HepG2 (cell line): ENCODE data around the gene CCT5. TPM values are rescaled to one million over a fixed set of nuclear protein-coding genes. Genes with fewer than 3 reads are reported as not detected.

Experiments
- ATAC-seq: fragments of 200-7000 bp; cut with Tn5 transposase; 3 replicates; pipeline ENCODE4 v1.9.1; 2020; ENCODE audit warnings: mild to moderate bottlenecking, moderate library complexity
- BruUV-seq: library from RNA; stranded (reverse); fragments of 400-500 nt; replicated peaks from 2 replicates; lab custom pipeline; 2021; lab: Mats Ljungman, UMichigan
- CTCF ChIA-PET: fragments of 300-600 bp; formaldehyde crosslinking; extraction: SDS; loops from one replicate; lab custom pipeline; 2021; ENCODE audit warnings: low total read pairs, inconsistent platforms, low intra/inter-chr PET ratio; lab: Yijun Ruan, JAX
- POLR2A ChIA-PET: fragments of 350-600 bp; sonication (Branson Sonifier 250); formaldehyde crosslinking; loops from one replicate; lab custom pipeline; 2020; ENCODE audit warnings: antibody characterized with exemption, inconsistent platforms; lab: Yijun Ruan, JAX
- DNase-seq: peaks from one replicate; pipeline ENCODE4 v3.0.0-alpha.2; 2015; ENCODE audit warnings: low spot score
- FAIRE-seq: peaks from 3 replicates; lab custom pipeline; 2011; peaks lifted over from hg19 to GRCh38; lab: Jason Lieb, UNC
- H2AFZ ChIP-seq: one replicate; pipeline ENCODE4 v1.6.1; 2011; ENCODE audit warnings: low read length, inconsistent platforms
- H3K27ac ChIP-seq: fragments of 300-600 bp; 3 replicates; pipeline ENCODE4 v1.8.0; 2011; ENCODE audit warnings: mixed run types, mild to moderate bottlenecking, mixed read lengths, low read length, inconsistent platforms; ENCODE audit not compliant: insufficient read depth; ENCODE audit errors: extremely low read length
- H3K27me3 ChIP-seq, 2 experiments: fragments of 200-600 bp in 1 of 2; 2 replicates in 1 of 2; 3 replicates in 1 of 2; pipeline versions ENCODE4 v1.6.0 to v1.8.0; 2011; ENCODE audit warnings: low read length in 2 of 2, mild to moderate bottlenecking in 2 of 2, moderate library complexity in 2 of 2, inconsistent platforms in 1 of 2; ENCODE audit not compliant: insufficient read depth in 2 of 2, control insufficient read depth in 1 of 2
- H3K36me3 ChIP-seq, 2 experiments: fragments of 200-600 bp in 1 of 2; replicated peaks in 1 of 2; 2 replicates in 1 of 2; 3 replicates in 1 of 2; pipeline versions ENCODE4 v1.5.1 to v1.8.0; 2011; ENCODE audit warnings: low read length in 2 of 2, inconsistent platforms in 1 of 2; ENCODE audit not compliant: insufficient read depth in 2 of 2, control insufficient read depth in 1 of 2
- H3K4me1 ChIP-seq: 2 replicates; pipeline ENCODE4 v1.5.1; 2012; ENCODE audit warnings: low read length, inconsistent platforms; ENCODE audit not compliant: insufficient read depth
- H3K4me2 ChIP-seq: 2 replicates; pipeline ENCODE4 v1.6.0; 2011; ENCODE audit warnings: low read depth, low read length, inconsistent platforms
- H3K4me3 ChIP-seq, 3 experiments: fragments of 200-600 bp in 1 of 3; sonication (generic), shearing (Covaris generic) in 1 of 3; replicated peaks in 1 of 3; 2 replicates each; pipeline ENCODE4 v1.5.1; 2011 to 2016; ENCODE audit warnings: low read length in 3 of 3, inconsistent platforms in 2 of 3, low read depth in 2 of 3, mild to moderate bottlenecking in 2 of 3, control low read depth in 1 of 3, mixed read lengths in 1 of 3; ENCODE audit not compliant: insufficient read depth in 1 of 3
- H3K79me2 ChIP-seq: one replicate; pipeline ENCODE4 v1.6.1; 2011; ENCODE audit warnings: low read length, inconsistent platforms; ENCODE audit not compliant: insufficient read depth
- H3K9ac ChIP-seq: 2 replicates; pipeline ENCODE4 v1.6.0; 2011; ENCODE audit warnings: mild to moderate bottlenecking, low read depth, low read length, inconsistent platforms; ENCODE audit not compliant: insufficient read depth
- H3K9me3 ChIP-seq: 2 replicates; pipeline ENCODE4 v1.5.1; 2012; ENCODE audit warnings: mild to moderate bottlenecking, low read length
- H4K20me1 ChIP-seq: 2 replicates; pipeline ENCODE4 v1.6.0; 2011; ENCODE audit warnings: inconsistent platforms, mild to moderate bottlenecking, low read length, moderate library complexity; ENCODE audit not compliant: insufficient read depth
- ADNP ChIP-seq: sonication (generic); formaldehyde crosslinking; IDR thresholded peaks from 2 replicates; pipeline ENCODE4 v1.4.0; 2020; ENCODE audit warnings: missing genetic modification reagents
- CEBPB ChIP-seq: IDR thresholded peaks from 2 replicates; pipeline ENCODE4 v1.6.1; 2011; ENCODE audit warnings: low read depth, low read length, improper control_type of control experiment, borderline replicate concordance
- FOXA3 ChIP-seq: IDR thresholded peaks from 2 replicates; pipeline ENCODE4 v1.6.1; 2016; ENCODE audit warnings: missing genetic modification reagents, missing compliant biosample characterization
- HNF4A ChIP-seq: sonication (generic); formaldehyde crosslinking; IDR thresholded peaks from 2 replicates; pipeline ENCODE4 v1.4.0; 2020; ENCODE audit warnings: missing genetic modification reagents
- KLF13 ChIP-seq: sonication (generic); formaldehyde crosslinking; IDR thresholded peaks from 2 replicates; pipeline ENCODE4 v1.4.0; 2020; ENCODE audit warnings: mild to moderate bottlenecking, missing genetic modification reagents
- MLLT10 ChIP-seq: sonication (generic); formaldehyde crosslinking; IDR thresholded peaks from 2 replicates; pipeline ENCODE4 v1.4.0; 2020; ENCODE audit warnings: missing genetic modification reagents
- MYPOP ChIP-seq: sonication (generic); formaldehyde crosslinking; IDR thresholded peaks from 2 replicates; pipeline ENCODE4 v1.8.1; 2023; ENCODE audit warnings: mild to moderate bottlenecking, moderate library complexity, missing genetic modification reagents
- NFE2L2 ChIP-seq: fragments of 150-350 bp; IDR thresholded peaks from 2 replicates; pipeline ENCODE4 v1.6.1; 2014; ENCODE audit warnings: low read length
- PLRG1 ChIP-seq: fragments of 450-650 bp; conservative IDR thresholded peaks from 2 replicates; pipeline ENCODE4 v1.6.1; 2016
- POLR2A ChIP-seq, 2 experiments: IDR thresholded peaks; 2 replicates each; pipeline ENCODE4 v1.6.1; 2011; ENCODE audit warnings: low read depth in 2 of 2, low read length in 2 of 2, mild to moderate bottlenecking in 1 of 2, moderate library complexity in 1 of 2; ENCODE audit not compliant: insufficient read depth in 1 of 2
- RBFOX2 ChIP-seq: fragments of 200-400 bp; formaldehyde crosslinking; IDR thresholded peaks from 2 replicates; pipeline ENCODE4 v1.6.1; 2017; ENCODE audit warnings: low read depth, mild to moderate bottlenecking, low read length
- RFX5 ChIP-seq: IDR thresholded peaks from 2 replicates; pipeline ENCODE4 v1.6.1; 2011; ENCODE audit warnings: low read depth, low read length, improper control_type of control experiment
- THYN1 ChIP-seq: sonication (generic); formaldehyde crosslinking; IDR thresholded peaks from 2 replicates; pipeline ENCODE4 v1.8.1; 2023; ENCODE audit warnings: low read depth, mild to moderate bottlenecking, moderate library complexity, missing genetic modification reagents, borderline replicate concordance
- ZKSCAN5 ChIP-seq: sonication (generic); formaldehyde crosslinking; IDR thresholded peaks from 2 replicates; pipeline ENCODE4 v1.5.1; 2020; ENCODE audit warnings: mild to moderate bottlenecking, missing genetic modification reagents
- ZNF292 ChIP-seq: sonication (generic); formaldehyde crosslinking; IDR thresholded peaks from 2 replicates; pipeline ENCODE4 v1.8.1; 2022; ENCODE audit warnings: mild to moderate bottlenecking, low read depth, missing genetic modification reagents, borderline replicate concordance
- ZNF501 ChIP-seq: sonication (generic); formaldehyde crosslinking; IDR thresholded peaks from 2 replicates; pipeline ENCODE4 v1.5.1; 2020; ENCODE audit warnings: mild to moderate bottlenecking, moderate library complexity, missing genetic modification reagents
- ZNF562 ChIP-seq: sonication (generic); formaldehyde crosslinking; IDR thresholded peaks from 2 replicates; pipeline ENCODE4 v1.8.0; 2022; ENCODE audit warnings: missing genetic modification reagents, borderline replicate concordance
- ZNF598 ChIP-seq: sonication (generic); formaldehyde crosslinking; IDR thresholded peaks from 2 replicates; pipeline ENCODE4 v1.5.1; 2020; ENCODE audit warnings: mild to moderate bottlenecking, missing genetic modification reagents, borderline replicate concordance
- ZNF710 ChIP-seq: sonication (generic); formaldehyde crosslinking; IDR thresholded peaks from 2 replicates; pipeline ENCODE4 v1.5.0; 2020; ENCODE audit warnings: mild to moderate bottlenecking, missing genetic modification reagents, borderline replicate concordance
- ZNF746 ChIP-seq: sonication (generic); formaldehyde crosslinking; IDR thresholded peaks from 2 replicates; pipeline ENCODE4 v1.8.0; 2022; ENCODE audit warnings: mild to moderate bottlenecking, missing genetic modification reagents
- ZNF749 ChIP-seq: sonication (generic); formaldehyde crosslinking; IDR thresholded peaks from 2 replicates; pipeline ENCODE4 v1.8.0; 2022; ENCODE audit warnings: mild to moderate bottlenecking, missing genetic modification reagents, moderate library complexity, borderline replicate concordance
- ZNF790 ChIP-seq: sonication (generic); formaldehyde crosslinking; IDR thresholded peaks from 2 replicates; pipeline ENCODE4 v1.8.0; 2022; ENCODE audit warnings: missing genetic modification reagents, mild to moderate bottlenecking, borderline replicate concordance
- ZSCAN21 ChIP-seq: sonication (generic); formaldehyde crosslinking; IDR thresholded peaks from 2 replicates; pipeline ENCODE4 v1.8.0; 2022; ENCODE audit warnings: mild to moderate bottlenecking, missing genetic modification reagents, moderate library complexity, borderline replicate concordance
- WGBS: methylation state at CpG from one replicate; pipeline ENCODE4 v1.1.6; 2017; ENCODE audit warnings: low lambda C conversion rate; 5-methylcytosine and 5-hydroxymethylcytosine counted together
- in situ Hi-C: cut with HindIII; loops from 2 replicates; pipeline ENCODE4 v1.10.0; 2017; ENCODE audit warnings: low pct_unique_long_range_greater_than_20kb; ENCODE audit not compliant: extremely low pct_ligation_motif_present
- intact Hi-C: fragments of 100-400 bp; cut with micrococcal nuclease; formaldehyde crosslinking; loops from one replicate; pipeline ENCODE4 v1.10.0; 2022; ENCODE audit not compliant: unreplicated experiment
- polyA plus RNA-seq, 8 experiments: library from polyadenylated mRNA; depleted of rRNA in 3 of 8; stranded (reverse) in 7 of 8; unstranded in 1 of 8; fragments of >200 nt; fragmentation: Illumina TruSeq in 4 of 8; extraction: Trizol in 4 of 8; gene quantifications; 2 replicates each; pipeline versions ENCODE4 v1.2.1 to v1.2.3, GENCODE V29; 2011 to 2016; ENCODE audit warnings: low read depth in 4 of 8, missing spikeins in 1 of 8, mixed read lengths in 1 of 8; ENCODE audit not compliant: insufficient read depth in 1 of 8
- total RNA-seq, 5 experiments: library from RNA; depleted of rRNA; stranded (reverse); fragments of >200 nt; fragmentation: Illumina TruSeq; extraction: Trizol; gene quantifications; 2 replicates each; pipeline ENCODE4 v1.2.3, GENCODE V29; 2016; ENCODE audit warnings: low read depth in 1 of 5

The CCT5 gene
- total and polyA plus RNA-seq, 2 of the 13 experiments (the other 11 are each of a cell fraction or from before 2014, with no cell fraction given): 319 to 708 TPM

DNA sequence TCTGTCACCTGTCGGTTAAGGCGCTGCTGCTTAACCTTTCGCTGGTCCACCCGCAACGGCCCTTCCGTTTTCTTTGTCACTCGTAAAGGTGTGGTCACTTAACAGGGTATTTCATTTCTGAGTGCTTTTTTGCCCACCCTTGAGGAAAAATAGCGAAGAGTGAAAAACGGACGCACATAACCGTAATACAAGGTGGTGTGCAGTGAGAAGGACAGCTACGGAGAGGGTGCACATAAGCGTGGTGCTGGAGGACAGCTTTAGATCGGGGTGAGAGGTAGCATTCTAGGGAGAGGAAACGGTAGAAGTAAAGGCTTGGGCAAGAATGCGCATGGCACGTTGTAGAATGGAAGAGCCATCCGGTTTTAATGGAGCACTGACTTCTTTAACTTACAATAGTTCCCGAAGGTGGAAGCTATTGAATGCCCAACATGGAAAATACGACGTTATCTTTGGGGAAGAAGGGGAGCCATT lies 761 bp downstream of the CCT5 start (continued):
- TF ChIP-seq ZNF710 (CRISPR knock-in tag) (0 out of 2 replicates have a peak, but pooled peaks have one; percentile 7), ZNF749 (CRISPR knock-in tag) (0 out of 2 replicates have a peak, but pooled peaks have one; percentile 3), POLR2A (IDR thresholded peaks at IDR 0.05; ENCODE audit: insufficient read depth in 1 of 2, low read depth in 2 of 2, low read length in 2 of 2) (0 out of 4 replicates have a peak, but pooled peaks of 1 of the 2 experiments have one; percentile 22), ZNF501 (CRISPR knock-in tag) (peak; percentile 69; the same call in 1 of the 2 replicates), ZNF746 (CRISPR knock-in tag) (0 out of 2 replicates have a peak, but pooled peaks have one; percentile 1), MYPOP (0 out of 2 replicates have a peak, but pooled peaks have one; percentile 3), MLLT10 (CRISPR knock-in tag) (no peak), ZNF598 (0 out of 2 replicates have a peak, but pooled peaks have one; percentile 17)

GRCh38 chr5:10251405-10251804 lies 1.3 kb downstream of the CCT5 start:
- DNase-seq (peak; percentile 66), ATAC-seq (peak; percentile 9; the same call in 2 of the 3 replicates), FAIRE-seq (peak; percentile 72)
- Histone ChIP-seq H3K9me3 (no peaks in the 10 kb centered on the region), H3K27me3 (peaks cover 0 to 3% of the 10 kb centered on the region in 2 experiments; a peak in 1 of 5 replicates), H3K9ac (peak overlapping the region; percentile 98), H2AFZ (no peak overlapping the region), H3K27ac (peak overlapping the region; percentile 98), H3K79me2 (peaks cover 72% of the 10 kb centered on the region), H3K4me2 (peak overlapping the region; percentile 89), H3K4me1 (peaks cover 74% of the 10 kb centered on the region), H3K4me3 (peak overlapping the region; percentile 80 to 90 (median 85)), H4K20me1 (peaks cover 33% of the 10 kb centered on the region), H3K36me3 (peaks cover 4 to 30% of the 10 kb centered on the region in 2 experiments)
- BruUV-seq: no TSS peak
- intact Hi-C loops: no loop called here
- ChIA-PET POLR2A (no interaction called here), CTCF (no interaction called here)
- in situ Hi-C loops: no loop called here
- WGBS: 0% methylated on average over 6 of the region's 7 CpGs
- TF ChIP-seq KLF13 (CRISPR knock-in tag) (no peak), ZNF292 (CRISPR knock-in tag) (no peak), RBFOX2 (no peak), ADNP (CRISPR knock-in tag) (no peak), RFX5 (no peak), FOXA3 (CRISPR knock-in tag) (peak; percentile 55; the same call in 1 of the 2 replicates), NFE2L2 (no peak), PLRG1 (no peak), ZSCAN21 (no peak), CEBPB (peak; percentile 68; the same call in 1 of the 2 replicates), ZKSCAN5 (CRISPR knock-in tag) (no peak), ZNF790 (CRISPR knock-in tag) (no peak), THYN1 (no peak), ZNF562 (CRISPR knock-in tag) (no peak), HNF4A (CRISPR knock-in tag) (0 out of 2 replicates have a peak, but pooled peaks have one; percentile 28)
